Measurements from ENCODE around the gene NKTR.
"Not testable (repeated sequence)": the region's sequence is repeated elsewhere in the genome, so short reads cannot be mapped to it uniquely, and the experiment has no call there.

NKTR gene

GRCh38 chr3:42591811-42592210 lies 8.7 kb upstream of the NKTR start:
- H3K36me3 ChIP-seq (ENCODE audit: control insufficient read depth, insufficient read depth, low read length) = peaks cover 3% of the 10 kb centered on the region
- DNase-seq (ENCODE audit: extremely low read depth, insufficient read length) = no peak
- peak overlapping the region; percentile 84 for H3K4me3 ChIP-seq (replicated peaks; ENCODE audit: low read depth, low read length)
- no peak for TF ChIP-seq CTCF (IDR thresholded peaks at IDR 0.05; ENCODE audit: insufficient read depth, low read length, poor library complexity, severe bottlenecking)
- H3K27me3 ChIP-seq (replicated peaks; ENCODE audit: control insufficient read depth, insufficient read depth, low read length) = no peaks in the 10 kb centered on the region

GRCh38 chr3:42593635-42594034 lies 6.9 kb upstream of the NKTR start:
- DNase-seq (ENCODE audit: extremely low read depth, insufficient read length) = no peak
- H3K36me3 ChIP-seq (ENCODE audit: control insufficient read depth, insufficient read depth, low read length) = peaks cover 3% of the 10 kb centered on the region

DNA sequence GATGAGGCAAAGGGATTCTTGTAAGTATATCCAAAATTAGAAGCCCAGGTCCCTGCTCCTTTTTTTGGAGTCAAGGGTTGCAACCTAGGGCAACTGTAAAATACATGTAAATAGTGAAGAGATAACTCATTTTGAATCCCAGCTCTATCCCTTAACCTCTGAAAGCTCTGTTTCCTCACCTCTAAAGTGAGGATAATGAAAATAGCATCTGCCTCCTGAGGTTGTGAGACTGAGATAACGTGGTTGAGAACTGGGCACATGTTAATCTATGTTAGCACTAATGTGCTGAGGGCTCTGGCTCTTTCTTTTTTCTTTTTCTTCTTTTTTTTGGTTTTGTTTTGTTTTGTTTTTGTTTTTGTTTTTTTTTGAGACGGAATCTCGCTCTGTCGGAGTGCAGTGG lies 4.8 kb upstream of the NKTR start:
- TF ChIP-seq CTCF (IDR thresholded peaks at IDR 0.05; ENCODE audit: insufficient read depth, low read length, poor library complexity, severe bottlenecking) = no peak

More at GRCh38 chr3:42593635-42594034, 6.9 kb upstream of the NKTR start:
- no peak overlapping the region for H3K4me3 ChIP-seq (replicated peaks; ENCODE audit: low read depth, low read length)
- H3K27me3 ChIP-seq (replicated peaks; ENCODE audit: control insufficient read depth, insufficient read depth, low read length) = no peaks in the 10 kb centered on the region
- TF ChIP-seq CTCF (IDR thresholded peaks at IDR 0.05; ENCODE audit: insufficient read depth, low read length, poor library complexity, severe bottlenecking) = no peak

DNA sequence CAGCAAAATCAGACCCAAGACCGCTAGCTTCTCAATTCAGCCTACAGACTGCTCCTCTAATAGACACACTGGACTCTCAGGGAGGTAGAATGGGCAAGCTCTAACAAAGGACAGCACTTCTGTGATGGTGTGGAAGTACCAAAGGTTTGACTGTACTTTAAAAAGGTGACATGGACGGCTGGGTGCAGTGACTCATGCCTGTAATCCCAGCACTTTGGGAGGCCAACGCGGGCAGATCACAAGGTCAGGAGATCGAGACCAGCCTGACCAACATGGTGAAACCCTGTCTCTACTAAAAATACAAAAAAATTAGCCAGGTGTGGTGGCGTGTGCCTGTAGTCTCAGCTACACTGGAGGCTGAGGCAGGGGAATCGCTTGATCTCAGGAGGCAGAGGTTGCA lies 3.4 kb upstream of the NKTR start:
- H3K36me3 ChIP-seq (ENCODE audit: control insufficient read depth, insufficient read depth, low read length); H3K27me3 ChIP-seq (replicated peaks; ENCODE audit: control insufficient read depth, insufficient read depth, low read length); DNase-seq (ENCODE audit: extremely low read depth, insufficient read length): not testable (repeated sequence)

More for the DNA sequence above, 4.8 kb upstream of the NKTR start:
- H3K27me3 ChIP-seq (replicated peaks; ENCODE audit: control insufficient read depth, insufficient read depth, low read length) = no peaks in the 10 kb centered on the region
- no peak overlapping the region for H3K4me3 ChIP-seq (replicated peaks; ENCODE audit: low read depth, low read length)
- no peak for DNase-seq (ENCODE audit: extremely low read depth, insufficient read length)
- peaks cover 3% of the 10 kb centered on the region for H3K36me3 ChIP-seq (ENCODE audit: control insufficient read depth, insufficient read depth, low read length)

DNA sequence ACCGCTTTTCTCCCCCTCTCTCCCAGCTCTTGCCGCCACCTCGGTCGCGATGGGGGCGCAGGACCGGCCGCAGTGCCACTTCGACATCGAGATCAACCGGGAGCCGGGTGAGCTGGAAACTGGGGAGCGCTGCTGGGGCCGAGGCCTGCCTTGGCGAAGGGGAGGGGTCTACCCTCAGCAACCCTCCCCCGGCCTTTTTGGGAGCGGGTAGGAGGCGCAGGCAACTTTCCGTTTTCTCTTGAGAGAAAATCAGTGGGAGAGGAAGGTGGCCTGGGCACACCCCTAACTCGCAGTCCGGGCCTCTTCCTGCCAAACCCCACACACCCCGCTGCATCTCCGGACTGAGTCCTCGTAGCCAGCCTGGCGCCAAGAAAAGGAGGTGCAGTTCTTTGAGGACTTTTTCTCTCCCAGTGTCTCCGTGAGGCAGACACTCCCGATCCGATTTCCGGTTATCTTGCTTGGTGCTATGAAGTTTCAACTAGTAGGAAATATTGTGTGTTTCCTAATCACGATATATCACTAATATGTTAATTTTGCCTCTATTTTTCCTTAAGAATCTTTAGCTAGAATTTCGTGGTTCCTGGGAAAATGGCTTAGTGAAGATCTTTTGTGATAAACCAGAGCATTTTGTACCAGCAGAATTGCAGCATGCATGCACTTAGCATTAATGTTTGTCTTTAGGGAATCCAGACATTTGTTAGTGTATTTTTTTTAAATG lies 631 bp downstream of the NKTR start:
- no peak for DNase-seq (ENCODE audit: extremely low read depth, insufficient read length)
- no peaks in the 10 kb centered on the region; the same call in 1 of the 2 replicates for H3K36me3 ChIP-seq (ENCODE audit: control insufficient read depth, insufficient read depth, low read length)

More for the DNA sequence above, 3.4 kb upstream of the NKTR start:
- H3K4me3 ChIP-seq (replicated peaks; ENCODE audit: low read depth, low read length) = not testable (repeated sequence)

More for the DNA sequence above, 631 bp downstream of the NKTR start:
- Histone ChIP-seq H3K27me3 (replicated peaks; ENCODE audit: control insufficient read depth, insufficient read depth, low read length) (no peaks in the 10 kb centered on the region), H3K4me3 (replicated peaks; ENCODE audit: low read depth, low read length) (peak overlapping the region; percentile 93)
- no peak for TF ChIP-seq CTCF (IDR thresholded peaks at IDR 0.05; ENCODE audit: insufficient read depth, low read length, poor library complexity, severe bottlenecking)
